AML-193 (cell line): ENCODE data around the gene MAPKAP1.

Experiments
- DNase-seq, 2 experiments: peaks; one replicate each; lab custom pipeline; 2025; lab: John Stamatoyannopoulos, UW

MAPKAP1 gene

GRCh38 chr9:125642311-125642710, 64.7 kb downstream of the MAPKAP1 start:
- no peak for DNase-seq

- DNase-seq: no peak
Observed at GRCh38 chr9:125639057-125639456, 68.0 kb downstream of the MAPKAP1 start.

- DNase-seq: no peak
Observed at GRCh38 chr9:125638239-125639045, 68.6 kb downstream of the MAPKAP1 start.

- no peak for DNase-seq
Observed at GRCh38 chr9:125637241-125637640, 69.8 kb downstream of the MAPKAP1 start.

- DNase-seq: no peak
Observed at GRCh38 chr9:125635888-125636287, 71.1 kb downstream of the MAPKAP1 start.

- DNase-seq: no peak
Observed at GRCh38 chr9:125634040-125634717, 72.8 kb downstream of the MAPKAP1 start.

- no peak for DNase-seq
Observed at GRCh38 chr9:125633116-125633745, 73.8 kb downstream of the MAPKAP1 start.

- peak; percentile 77 to 86 for DNase-seq
Observed at GRCh38 chr9:125632321-125633115, 74.5 kb downstream of the MAPKAP1 start.

- peak in 1 of 2 experiments; percentile 42 for DNase-seq
Observed at GRCh38 chr9:125631391-125632085, 75.5 kb downstream of the MAPKAP1 start.

GRCh38 chr9:125630436-125630835, 76.6 kb downstream of the MAPKAP1 start:
- no peak for DNase-seq

GRCh38 chr9:125629446-125629845, 77.6 kb downstream of the MAPKAP1 start:
- peak; percentile 74 to 77 for DNase-seq

GRCh38 chr9:125626187-125626586, 80.8 kb downstream of the MAPKAP1 start:
- DNase-seq: no peak

- no peak for DNase-seq
Observed at GRCh38 chr9:125621170-125621569, 85.8 kb downstream of the MAPKAP1 start.

GRCh38 chr9:125620216-125620615, 86.8 kb downstream of the MAPKAP1 start:
- no peak for DNase-seq

- DNase-seq: no peak
Observed at GRCh38 chr9:125617087-125617486, 89.9 kb downstream of the MAPKAP1 start.

- no peak for DNase-seq
Observed at GRCh38 chr9:125613141-125613540, 93.9 kb downstream of the MAPKAP1 start.

- DNase-seq: no peak
Observed at GRCh38 chr9:125612616-125613015, 94.4 kb downstream of the MAPKAP1 start.

GRCh38 chr9:125611121-125611765, 95.8 kb downstream of the MAPKAP1 start:
- DNase-seq: no peak

- DNase-seq: no peak
Observed at GRCh38 chr9:125609744-125610143, 97.3 kb downstream of the MAPKAP1 start.

- DNase-seq: no peak
Observed at GRCh38 chr9:125608489-125609224, 98.4 kb downstream of the MAPKAP1 start.
